DOHH2 (cell line): ENCODE data around the gene MAP3K20.

Experiments used
- EZH2phosphoT487 ChIP-seq: fragments of 200-600 bp; sonication (generic); IDR thresholded peaks from 2 replicates; pipeline ENCODE4 v1.6.1; 2017; ENCODE audit warnings: borderline replicate concordance, mild to moderate bottlenecking, antibody characterized with exemption, low read length, moderate library complexity, mixed read lengths
- TF ChIP-seq, protein P1 (sequence below): fragments of 200-600 bp; sonication (generic); IDR thresholded peaks from one replicate; pipeline ENCODE4 v1.5.1; 2014; ENCODE audit warnings: antibody characterized with exemption, mild to moderate bottlenecking, low read depth, low read length; ENCODE audit not compliant: poor library complexity, severe bottlenecking

DNA sequence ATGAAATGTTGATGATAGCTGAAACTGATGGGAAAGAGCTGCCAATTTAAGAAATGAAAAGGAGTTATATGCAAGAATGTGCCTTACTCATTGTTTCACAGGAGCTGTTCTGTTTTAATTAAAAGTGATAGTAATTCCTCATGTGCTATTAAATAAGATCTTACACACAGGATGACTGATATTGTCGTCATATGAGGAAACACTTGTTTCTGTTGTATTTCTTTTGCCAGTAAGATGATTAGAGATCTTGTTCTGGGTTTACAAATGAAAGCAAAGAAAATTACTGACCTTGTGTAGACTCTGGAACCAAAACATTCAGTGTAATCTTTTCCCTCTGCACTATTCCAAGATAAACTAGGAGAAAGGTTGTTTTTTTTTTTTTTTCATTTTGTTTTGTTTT, 123.6 kb downstream of the MAP3K20 start:
- no peak for TF ChIP-seq EZH2phosphoT487
- TF ChIP-seq, protein P1, sequence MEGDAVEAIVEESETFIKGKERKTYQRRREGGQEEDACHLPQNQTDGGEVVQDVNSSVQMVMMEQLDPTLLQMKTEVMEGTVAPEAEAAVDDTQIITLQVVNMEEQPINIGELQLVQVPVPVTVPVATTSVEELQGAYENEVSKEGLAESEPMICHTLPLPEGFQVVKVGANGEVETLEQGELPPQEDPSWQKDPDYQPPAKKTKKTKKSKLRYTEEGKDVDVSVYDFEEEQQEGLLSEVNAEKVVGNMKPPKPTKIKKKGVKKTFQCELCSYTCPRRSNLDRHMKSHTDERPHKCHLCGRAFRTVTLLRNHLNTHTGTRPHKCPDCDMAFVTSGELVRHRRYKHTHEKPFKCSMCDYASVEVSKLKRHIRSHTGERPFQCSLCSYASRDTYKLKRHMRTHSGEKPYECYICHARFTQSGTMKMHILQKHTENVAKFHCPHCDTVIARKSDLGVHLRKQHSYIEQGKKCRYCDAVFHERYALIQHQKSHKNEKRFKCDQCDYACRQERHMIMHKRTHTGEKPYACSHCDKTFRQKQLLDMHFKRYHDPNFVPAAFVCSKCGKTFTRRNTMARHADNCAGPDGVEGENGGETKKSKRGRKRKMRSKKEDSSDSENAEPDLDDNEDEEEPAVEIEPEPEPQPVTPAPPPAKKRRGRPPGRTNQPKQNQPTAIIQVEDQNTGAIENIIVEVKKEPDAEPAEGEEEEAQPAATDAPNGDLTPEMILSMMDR = no peak
